AG08395 (cell line): ENCODE results near the gene SMIM12.

ENCODE experiments used
- DNase-seq: peaks from one replicate; pipeline ENCODE4 v3.0.0; 2012; ENCODE audit warnings: mixed read lengths, low spot score

SMIM12 gene

DNA sequence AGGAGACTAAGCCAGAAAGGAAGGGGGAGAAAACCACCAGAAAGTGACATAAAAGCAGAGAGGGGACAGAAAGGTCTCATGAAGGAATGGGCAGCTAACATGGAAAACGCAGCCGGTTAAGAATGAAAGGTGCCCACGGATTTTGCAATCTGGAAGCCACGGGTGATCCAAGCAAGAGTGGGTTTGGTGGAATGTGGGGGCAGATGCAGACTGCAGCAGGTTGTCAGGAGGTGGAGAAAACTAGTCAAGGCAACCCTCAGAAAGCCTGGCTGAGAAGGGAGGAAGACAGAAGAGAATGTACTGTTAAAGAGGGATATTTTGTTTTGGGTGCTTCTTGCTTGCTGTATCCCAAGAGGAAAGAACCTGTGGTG, 12.6 kb upstream of the SMIM12 start:
- no peak for DNase-seq

DNA sequence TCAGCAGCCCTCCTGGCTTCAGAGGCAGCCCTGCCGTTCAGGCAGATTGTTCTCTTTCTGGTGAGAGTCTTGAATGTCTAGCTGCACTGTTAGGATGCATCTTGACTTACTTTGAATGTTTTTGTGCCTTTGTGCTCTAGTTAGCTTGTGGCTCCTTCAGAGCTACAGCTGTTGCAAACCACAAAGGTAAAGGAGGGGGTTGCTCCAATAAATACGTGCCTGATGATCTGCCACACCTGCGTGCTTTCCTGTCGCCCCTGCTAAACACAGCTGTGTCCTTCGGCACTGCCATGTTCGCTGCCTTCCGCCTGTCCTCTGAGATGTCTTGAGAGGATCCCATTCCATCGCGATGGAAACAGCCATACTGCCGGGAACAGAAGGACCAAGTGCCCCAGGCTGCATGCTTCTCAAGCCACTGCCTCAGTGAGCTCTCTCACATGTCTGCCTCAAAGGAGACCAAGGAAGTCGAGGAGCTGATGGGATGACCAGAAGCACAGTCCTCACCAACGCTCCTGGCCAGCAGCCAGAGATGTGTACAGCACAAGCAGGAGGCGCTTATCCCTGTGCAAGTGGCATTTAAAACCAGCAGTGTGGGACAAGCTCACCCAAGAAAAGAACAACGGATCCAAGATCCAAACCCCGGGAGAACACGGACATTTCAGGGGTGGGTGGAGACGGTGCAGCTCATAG, 12.0 kb upstream of the SMIM12 start:
- DNase-seq: no peak

DNA sequence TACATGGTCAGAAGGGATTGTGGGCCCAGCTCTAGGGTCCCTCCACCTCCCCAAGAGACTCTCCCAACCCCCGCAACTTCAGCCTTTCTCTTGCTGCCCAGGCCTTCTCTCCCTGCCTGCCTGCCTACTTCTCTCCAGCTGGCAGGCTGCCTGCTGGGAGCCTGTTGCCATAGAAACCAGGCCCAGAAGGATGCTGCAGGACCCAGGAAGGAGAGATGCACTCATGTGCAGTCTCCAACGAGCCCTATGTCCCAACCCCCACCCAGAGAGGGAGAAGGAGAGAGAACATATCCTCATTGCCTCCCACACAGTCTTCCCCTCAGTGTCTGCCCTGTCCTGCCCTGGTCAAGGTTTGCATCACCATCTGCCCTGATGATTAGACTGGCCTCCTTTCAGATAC, 10.8 kb upstream of the SMIM12 start:
- DNase-seq: no peak

DNA sequence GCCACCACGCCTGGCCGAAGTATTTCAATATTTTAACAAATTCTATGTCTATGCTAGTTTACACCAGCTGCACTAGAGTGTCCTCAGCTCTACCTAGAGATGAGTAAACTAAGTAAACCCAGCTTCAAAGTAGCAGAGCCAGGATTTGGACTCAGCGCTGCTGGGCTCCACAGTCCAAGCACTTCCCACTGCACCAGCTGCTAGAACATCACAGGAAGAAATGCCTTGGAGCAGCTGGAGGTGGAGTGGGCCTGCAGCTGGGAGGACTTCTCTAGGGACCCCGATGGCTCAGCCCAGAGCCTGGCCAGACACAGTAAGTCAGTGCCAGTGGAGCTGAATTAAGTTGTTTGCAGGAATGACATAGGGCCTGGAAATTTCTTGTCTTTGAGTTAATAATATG, 10.2 kb upstream of the SMIM12 start:
- no peak for DNase-seq

DNA sequence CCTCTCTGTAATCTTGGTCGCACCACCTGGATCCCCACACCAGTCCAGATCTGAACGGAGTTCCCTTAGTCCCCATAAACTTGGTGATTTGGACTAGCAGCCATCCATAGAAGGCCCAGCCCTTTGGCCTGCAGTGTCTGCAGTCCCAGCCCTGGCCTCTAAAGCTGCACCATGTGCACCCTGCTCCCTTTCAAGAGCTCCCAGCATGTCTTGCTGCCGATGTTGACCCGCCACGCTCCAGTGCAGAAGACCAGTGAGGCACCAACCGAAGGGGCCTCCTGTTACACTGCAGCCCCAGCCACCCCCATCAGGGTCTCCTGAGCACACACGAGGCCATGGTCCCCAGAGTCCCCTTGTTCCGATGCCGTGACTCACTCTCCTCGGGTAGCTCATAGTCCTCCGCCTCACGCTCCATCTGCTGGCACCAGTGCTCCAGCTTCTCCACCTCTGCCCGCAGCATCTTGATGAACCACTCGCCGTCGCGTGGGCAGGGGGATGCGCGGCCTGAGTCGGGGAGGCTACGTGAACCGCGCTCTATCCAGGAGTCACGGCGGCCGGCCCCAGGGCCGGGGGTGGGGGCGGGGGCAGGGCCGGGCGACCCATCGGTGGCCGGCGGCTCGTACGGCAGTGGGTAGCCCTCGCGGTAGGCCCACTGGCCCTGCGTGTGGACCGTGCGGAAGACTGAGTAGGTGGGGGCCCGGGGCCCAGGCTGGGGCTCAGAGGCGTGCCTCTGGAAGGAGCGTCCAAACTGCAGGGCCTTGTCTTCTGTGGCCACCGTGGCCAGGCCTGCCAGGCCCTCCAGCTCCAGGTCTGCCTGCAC, 8.9 kb upstream of the SMIM12 start:
- no peak for DNase-seq

DNA sequence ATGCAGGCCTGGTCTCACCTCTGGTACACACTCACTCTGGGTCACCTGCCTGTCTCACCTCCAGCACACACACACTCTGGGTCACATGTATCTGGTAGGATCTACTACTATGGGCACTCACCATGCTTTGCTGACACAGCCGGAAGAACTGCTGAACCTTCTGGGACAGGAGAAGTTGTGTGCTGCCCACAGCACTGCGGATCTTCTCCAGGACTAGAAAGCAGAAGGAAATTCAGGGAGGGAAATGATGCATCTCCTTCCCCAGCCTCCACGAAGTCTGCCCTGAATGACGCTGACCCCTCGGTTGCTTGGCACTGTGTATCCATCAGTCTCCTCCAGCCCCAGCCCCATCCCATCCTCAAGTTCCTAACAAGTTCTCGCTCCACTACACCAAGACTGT, 7.9 kb upstream of the SMIM12 start:
- DNase-seq: no peak

DNA sequence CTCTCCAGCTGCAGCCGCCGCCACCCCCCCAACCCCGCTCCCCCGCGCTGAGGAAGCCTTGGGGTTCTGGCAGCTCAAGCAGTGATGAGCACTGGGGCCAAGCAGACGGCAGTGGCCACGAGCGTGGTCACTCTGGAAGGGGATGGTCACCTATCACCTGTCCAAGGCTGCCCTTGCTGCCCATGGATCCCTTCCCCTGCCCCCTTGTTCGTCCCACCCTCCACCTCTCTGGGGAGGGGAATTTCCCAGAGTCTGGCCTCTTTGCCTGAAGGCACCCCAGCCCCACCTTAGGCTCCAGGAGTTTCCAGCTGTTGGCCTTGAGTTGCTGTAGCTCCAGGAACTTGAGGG, 7.2 kb upstream of the SMIM12 start:
- no peak for DNase-seq

DNA sequence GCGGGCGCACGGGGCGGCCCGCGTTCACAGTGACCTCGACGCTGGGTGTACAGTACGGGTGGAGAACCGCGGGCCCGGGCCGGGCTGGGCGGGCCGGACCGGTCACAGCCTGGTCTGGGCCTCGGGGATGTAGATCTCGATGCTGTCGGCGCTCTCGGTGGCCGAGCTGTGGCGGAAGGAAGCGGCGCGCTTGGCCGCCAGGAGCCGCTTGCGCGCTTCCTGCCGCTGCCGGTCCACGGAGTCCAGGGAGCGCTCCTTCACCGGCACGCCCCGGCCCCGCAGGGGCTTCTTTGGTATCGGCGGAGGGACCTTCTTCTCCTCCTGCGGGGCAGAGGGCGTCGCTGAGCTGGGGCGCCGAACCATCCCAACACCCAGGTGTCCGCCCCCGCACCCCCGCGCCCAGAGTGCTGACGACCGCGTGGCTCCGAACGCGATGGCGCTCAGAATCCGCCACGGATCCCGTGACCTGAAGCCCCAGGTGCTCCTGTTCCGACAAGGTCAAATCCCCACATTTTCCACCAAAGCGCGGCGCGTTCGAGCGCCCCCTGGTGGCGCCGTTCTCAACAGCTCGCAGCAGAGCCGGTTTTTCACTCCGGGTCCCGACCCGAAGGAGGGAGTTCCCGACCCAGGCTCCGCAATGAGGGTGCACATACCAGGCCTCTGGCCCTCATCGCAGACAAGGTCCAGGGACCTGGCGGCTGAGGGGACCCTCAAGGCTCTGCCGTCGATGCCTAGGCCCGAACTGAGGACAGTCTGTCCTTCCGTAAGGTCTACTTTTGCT, 6.6 kb upstream of the SMIM12 start:
- peak; percentile 79 for DNase-seq

DNA sequence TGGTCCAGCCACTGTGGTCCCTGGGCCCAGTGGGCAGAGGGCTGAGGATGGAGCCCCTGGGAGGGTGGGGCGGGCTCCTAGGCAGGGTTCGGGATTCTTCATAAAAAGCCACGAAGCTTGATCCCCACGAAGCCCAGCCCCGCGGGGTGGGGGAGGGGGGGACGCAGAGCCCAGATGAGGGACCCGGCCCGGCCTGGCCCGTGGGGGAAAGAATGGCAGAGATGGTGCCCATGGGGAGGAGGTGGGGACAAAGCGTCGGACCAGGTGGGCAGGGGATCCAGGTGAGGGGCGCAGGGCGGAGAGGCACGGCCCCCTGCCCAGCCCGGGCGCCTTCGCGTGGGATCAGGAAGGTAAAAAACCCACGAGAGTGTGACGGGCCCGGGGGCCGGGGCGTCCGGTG, 6.0 kb upstream of the SMIM12 start:
- no peak for DNase-seq

DNA sequence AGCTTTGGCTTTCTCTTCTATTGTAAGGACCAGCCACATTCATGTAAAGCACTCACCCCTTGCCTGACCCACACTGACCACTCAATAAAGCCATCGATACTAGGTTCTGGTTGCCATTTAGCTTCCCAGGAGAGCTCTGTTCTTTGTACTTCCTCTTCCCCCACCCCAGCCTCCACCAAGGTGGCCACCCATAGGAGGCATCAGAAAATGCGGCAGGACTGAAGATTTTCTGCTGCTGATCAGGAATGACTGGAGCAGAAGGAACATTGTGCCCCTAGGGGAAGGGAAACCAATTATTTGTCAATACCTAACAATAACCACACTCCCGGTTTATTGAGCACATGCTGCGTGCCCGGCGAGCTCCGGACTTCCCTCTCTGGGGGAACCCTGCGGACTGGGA, 5.2 kb upstream of the SMIM12 start:
- DNase-seq: no peak

DNA sequence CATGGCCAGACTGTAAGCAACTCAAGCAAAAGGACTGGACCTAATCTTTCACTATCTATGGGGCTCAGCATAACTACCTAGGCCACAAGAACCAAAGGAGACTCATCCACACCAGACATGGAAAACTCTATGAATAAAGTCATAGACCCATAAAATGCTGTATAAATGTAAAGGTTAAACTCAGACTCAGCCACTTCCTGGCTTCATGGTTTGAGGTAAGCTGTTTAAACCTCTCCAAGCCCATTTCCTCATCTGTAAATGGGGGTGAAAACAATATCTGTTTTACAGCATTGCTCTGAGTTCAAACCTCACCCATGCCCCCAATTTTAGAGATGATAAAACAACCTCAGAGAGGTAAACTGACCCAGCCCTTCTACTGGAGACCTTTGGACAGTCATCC, 4.0 kb upstream of the SMIM12 start:
- DNase-seq: no peak

DNA sequence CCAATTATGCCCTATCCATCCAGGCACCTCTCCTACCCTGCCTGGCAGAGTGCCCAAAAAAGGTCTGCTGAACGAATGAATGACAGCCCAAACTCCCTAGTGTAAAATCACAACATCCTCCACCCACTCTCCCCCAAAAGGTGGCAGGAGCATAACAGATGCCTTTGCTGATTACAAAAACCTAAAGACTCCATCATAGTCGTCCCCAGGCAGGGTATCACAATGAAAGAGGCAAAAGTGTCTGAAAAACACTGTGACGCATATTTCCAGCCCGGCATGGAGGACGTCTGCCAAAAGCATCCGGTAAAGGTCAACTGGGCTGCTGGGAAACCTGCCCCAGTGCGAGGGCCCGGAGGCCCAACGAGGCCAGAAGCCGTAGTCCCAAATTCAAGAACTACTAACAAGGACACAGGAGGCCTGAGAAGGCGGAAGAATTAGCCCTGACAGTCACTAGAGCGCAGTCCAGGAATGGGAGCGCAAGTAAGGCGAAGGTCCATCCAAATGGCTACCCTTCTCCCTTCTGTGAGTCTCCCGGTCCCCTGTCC, 576 bp downstream of the SMIM12 start:
- peak; percentile 60 for DNase-seq

DNA sequence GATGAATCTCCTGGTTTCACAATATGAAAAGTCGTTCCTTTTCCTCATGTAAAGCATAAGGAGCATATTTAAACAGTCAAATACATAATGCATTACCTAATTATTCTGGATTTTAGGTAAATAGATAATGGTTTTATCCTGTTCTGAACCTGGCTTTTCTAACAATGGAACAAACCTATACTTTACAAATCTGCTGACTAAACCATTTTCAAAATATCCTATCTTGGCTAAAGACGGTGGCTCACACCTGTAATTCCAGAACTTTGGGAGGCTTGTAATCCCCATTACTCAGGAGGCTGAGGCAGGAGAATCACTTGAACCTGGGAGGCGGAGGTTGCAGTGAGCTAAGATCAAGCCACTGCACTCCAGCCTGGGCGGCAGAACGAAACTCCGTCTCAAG, 2.9 kb downstream of the SMIM12 start:
- no peak for DNase-seq

DNA sequence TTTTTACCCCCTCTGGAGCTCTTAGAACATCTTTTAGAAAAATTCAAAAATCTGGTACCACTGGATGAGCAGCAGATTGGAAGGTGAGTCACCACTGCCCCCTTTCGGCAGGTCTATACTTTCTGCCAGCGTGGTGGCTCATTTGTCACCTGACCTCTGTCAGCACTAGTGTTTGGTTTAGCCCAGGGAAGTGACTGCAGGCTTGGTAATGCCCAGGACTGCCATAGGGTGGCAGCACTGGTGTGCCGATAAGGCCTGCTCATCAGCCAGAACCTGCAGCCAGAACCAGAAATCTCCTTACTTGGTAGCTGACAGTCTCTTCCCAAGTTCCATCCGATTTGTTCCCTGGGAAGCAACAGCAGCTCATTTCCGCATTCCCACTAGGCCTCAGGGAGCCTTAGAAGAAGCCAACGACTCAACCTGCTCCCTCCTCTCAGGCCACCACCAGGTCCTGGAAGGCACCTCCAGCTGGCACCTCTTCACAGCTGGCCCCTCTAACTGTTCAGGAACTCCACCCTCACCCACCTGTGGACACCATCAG, 6.8 kb downstream of the SMIM12 start:
- DNase-seq: peak; percentile 96

DNA sequence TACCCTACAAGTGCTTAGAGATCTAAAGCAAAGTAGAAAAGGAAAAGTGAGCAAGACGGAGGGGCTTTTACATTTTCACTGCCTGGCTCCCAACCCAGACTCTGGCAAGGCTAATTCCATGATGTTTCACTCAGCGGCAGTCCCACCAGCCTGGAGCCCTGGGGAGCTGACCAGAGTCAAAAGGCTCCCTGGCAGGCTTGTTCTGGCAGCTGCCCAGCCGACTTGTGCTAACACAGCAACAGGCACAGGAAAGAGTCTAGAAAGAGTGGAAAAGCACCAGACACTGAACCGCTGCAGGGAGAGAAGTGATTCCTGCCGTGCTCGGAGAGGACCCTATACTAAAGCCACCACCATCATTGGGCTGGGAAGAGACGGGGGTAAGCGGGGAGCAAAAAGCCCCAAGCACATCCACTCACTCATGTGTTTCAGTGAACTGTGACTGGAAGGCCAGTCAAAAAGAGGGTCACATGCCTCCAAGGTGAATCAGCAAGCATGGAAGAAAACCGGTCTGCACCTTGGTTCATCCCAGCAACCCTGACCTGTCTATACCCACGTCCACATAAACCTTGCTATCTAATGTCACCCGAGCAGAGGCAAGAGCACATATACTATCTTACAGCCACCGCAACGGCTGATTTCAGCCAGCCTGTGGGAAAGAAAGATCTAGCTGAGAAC, 8.0 kb downstream of the SMIM12 start:
- DNase-seq: no peak

DNA sequence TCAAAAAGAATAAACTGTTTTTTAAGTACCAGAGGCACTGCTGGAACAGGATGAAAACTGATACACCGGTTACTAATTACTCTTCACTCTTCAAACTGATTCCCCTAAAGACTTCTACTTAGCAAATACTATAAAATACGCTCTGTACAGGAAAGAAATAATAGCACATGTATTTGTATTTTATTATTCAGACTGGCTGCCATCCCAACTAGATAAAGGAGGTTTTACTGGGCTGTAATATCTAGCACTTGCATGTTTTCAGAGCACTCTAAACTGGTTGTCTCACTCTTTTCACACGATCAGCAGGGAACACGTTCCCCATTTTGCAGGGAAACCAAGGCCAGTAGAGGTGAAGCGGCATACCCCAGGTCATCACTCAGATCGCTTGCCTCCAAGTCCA, 9.2 kb downstream of the SMIM12 start:
- no peak for DNase-seq

DNA sequence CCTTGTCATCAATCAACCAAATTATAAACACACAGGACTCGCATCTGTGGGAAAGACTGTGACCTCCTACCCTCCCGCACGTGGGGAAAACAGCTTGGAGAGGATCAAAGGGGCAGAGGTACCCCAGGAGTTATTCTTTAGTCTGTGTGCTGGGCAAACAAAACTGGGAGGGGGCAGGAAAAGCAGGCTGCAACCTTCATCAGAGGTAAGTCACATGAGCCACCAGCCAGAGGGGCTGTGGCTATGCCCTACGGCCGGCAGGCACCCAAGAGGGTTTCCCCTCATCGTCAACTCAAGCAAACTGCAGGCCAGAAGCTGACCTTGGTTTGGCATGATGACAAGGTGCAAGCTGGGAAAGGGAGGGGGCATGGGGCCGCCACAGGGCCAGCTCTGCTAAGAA, 12.5 kb downstream of the SMIM12 start:
- DNase-seq: no peak

DNA sequence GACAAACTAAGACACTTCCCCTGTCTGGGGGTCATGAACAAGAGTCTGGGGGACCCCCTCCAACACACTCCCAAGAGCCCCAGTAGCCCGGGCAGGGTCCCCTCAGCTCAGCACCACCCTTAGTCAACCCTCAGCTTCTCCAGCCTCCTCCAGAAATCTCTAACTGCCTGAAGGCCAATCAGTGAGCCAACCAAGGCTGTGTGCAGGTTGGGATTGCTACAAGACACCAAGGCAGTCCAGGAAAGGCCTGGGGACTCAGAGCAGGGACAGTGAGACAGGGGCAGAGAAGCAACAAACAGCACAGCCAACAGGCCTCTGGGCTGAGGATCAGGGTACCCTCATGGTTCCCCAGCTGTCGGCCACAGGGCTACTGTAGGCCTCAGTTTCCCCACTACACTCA, 13.3 kb downstream of the SMIM12 start:
- no peak for DNase-seq

DNA sequence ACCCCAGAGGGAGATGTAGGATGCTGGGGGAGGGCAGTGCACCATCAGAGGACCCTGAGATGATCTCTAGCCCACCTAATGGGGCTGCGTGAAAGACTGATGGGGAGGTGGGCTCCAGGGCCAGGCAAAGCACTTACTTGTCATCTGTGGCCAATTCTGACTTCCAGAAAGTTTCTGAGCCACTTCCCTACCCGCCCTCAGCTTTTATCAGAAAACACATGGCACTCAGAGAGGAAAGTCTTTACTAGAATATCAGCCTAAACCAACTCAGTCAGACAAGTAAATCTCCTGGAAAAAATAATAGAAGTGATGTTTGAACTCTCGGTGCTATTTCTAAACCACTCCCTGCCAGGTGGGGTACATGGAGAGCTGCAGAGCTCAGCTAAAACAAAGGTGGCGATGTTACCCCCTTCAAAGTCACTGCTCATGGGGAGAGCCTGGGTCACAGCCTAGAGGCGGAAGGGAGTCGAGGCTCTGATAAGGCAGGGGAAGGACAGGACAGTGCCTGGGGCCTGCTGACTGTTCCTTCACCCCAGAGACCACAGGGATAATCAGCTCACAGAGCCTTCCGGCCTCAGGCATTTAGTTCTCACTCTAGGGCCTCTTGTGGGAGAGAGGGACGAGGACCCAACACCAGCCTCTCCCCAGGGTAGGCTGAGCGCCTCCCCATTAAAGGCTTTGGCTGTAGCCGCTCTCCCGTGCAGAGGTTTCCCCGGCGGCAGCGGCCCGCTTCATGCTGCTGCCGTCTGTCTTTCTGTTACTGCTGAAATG, 14.2 kb downstream of the SMIM12 start:
- DNase-seq: no peak

DNA sequence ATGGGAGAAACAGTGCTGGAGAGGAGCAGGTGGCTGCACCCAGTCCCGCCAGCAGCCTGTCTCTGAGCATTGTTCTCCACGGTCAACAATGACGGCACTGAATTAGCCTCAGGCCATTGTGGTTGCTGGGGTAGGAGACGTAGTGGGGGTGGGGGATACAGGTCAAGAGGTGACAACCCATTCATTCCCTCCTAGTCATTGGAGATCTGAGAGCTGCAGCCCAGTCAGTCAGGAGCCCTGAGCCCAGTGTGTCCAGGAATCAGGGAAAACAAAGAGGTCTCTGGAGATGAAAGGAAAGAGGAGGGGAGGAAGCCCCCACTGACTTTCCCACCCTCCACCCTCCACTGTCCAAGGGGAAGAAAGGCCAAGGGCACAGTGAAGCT, 15.3 kb downstream of the SMIM12 start:
- no peak for DNase-seq
